Parathyroid adenoma (tissue), 2 donors: Measurements from ENCODE around the gene FBXL17.

ENCODE experiments used
- H2AFZ ChIP-seq: fragments of 300-600 bp; sonication (generic); one replicate; pipeline ENCODE4 v1.7.0; 2017; ENCODE audit warnings: antibody characterized with exemption, mild to moderate bottlenecking
- H3K27ac ChIP-seq: fragments of 300-600 bp; sonication (generic); one replicate; pipeline ENCODE4 v1.7.0; 2017
- H3K27me3 ChIP-seq: fragments of 300-600 bp; sonication (generic); one replicate; pipeline ENCODE4 v1.7.0; 2017; ENCODE audit warnings: low read length; ENCODE audit not compliant: control insufficient read depth, insufficient read depth
- H3K36me3 ChIP-seq: fragments of 300-600 bp; sonication (generic); one replicate; pipeline ENCODE4 v1.7.0; 2017; ENCODE audit warnings: low read length; ENCODE audit not compliant: control insufficient read depth, insufficient read depth
- H3K4me1 ChIP-seq: fragments of 300-600 bp; sonication (generic); one replicate; pipeline ENCODE4 v1.7.0; 2017; ENCODE audit warnings: control low read depth
- H3K4me2 ChIP-seq: fragments of 300-600 bp; sonication (generic); one replicate; pipeline ENCODE4 v1.7.0; 2017; ENCODE audit warnings: low read length
- H3K4me3 ChIP-seq: fragments of 300-600 bp; sonication (generic); one replicate; pipeline ENCODE4 v1.7.0; 2017; ENCODE audit warnings: low read depth, low read length
- H3K79me2 ChIP-seq: fragments of 300-600 bp; sonication (generic); one replicate; pipeline ENCODE4 v1.7.0; 2017; ENCODE audit warnings: control low read depth
- H3K9ac ChIP-seq: fragments of 300-600 bp; sonication (generic); one replicate; pipeline ENCODE4 v1.7.0; 2017; ENCODE audit warnings: mild to moderate bottlenecking
- H3K9me3 ChIP-seq: fragments of 300-600 bp; sonication (generic); one replicate; pipeline ENCODE4 v1.7.0; 2017; ENCODE audit warnings: low read length; ENCODE audit not compliant: control insufficient read depth
- CTCF ChIP-seq: fragments of 300-600 bp; sonication (generic); IDR thresholded peaks from one replicate; pipeline ENCODE4 v1.7.0; 2017; ENCODE audit warnings: antibody characterized with exemption, mild to moderate bottlenecking
- donor health status: primary hyperparathyroidism.

The FBXL17 gene

GRCh38 chr5:108193021-108193795 is 188.7 kb downstream of the FBXL17 start:
- no peak overlapping the region for H3K4me2 ChIP-seq

GRCh38 chr5:108184940-108185339 is 197.0 kb downstream of the FBXL17 start:
- H3K36me3 ChIP-seq, result no peaks in the 10 kb centered on the region
- TF ChIP-seq CTCF, result no peak
- H3K9ac ChIP-seq, result no peak overlapping the region
- no peaks in the 10 kb centered on the region for H3K9me3 ChIP-seq
- H3K4me2 ChIP-seq, result no peak overlapping the region
- no peak overlapping the region for H3K4me3 ChIP-seq
- no peak overlapping the region for H2AFZ ChIP-seq
- H3K27me3 ChIP-seq, result no peaks in the 10 kb centered on the region
- H3K4me1 ChIP-seq, result no peaks in the 10 kb centered on the region
- no peaks in the 10 kb centered on the region for H3K79me2 ChIP-seq
- H3K27ac ChIP-seq, result no peak overlapping the region

More at GRCh38 chr5:108193021-108193795, 188.7 kb downstream of the FBXL17 start:
- Histone ChIP-seq H3K27me3 (no peaks in the 10 kb centered on the region), H3K79me2 (no peaks in the 10 kb centered on the region), H3K4me3 (no peak overlapping the region), H2AFZ (no peak overlapping the region), H3K4me1 (peaks cover 4% of the 10 kb centered on the region), H3K27ac (no peak overlapping the region), H3K36me3 (no peaks in the 10 kb centered on the region), H3K9me3 (no peaks in the 10 kb centered on the region), H3K9ac (no peak overlapping the region)
- TF ChIP-seq CTCF, result no peak

GRCh38 chr5:108181975-108182374 is 199.9 kb downstream of the FBXL17 start:
- no peak overlapping the region for H3K4me2 ChIP-seq
- no peaks in the 10 kb centered on the region for H3K9me3 ChIP-seq
- no peaks in the 10 kb centered on the region for H3K79me2 ChIP-seq
- no peak overlapping the region for H2AFZ ChIP-seq
- no peaks in the 10 kb centered on the region for H3K4me1 ChIP-seq
- H3K9ac ChIP-seq, result no peak overlapping the region
- H3K27ac ChIP-seq, result no peak overlapping the region
- TF ChIP-seq CTCF, result no peak
- no peaks in the 10 kb centered on the region for H3K27me3 ChIP-seq
- H3K36me3 ChIP-seq, result no peaks in the 10 kb centered on the region
- no peak overlapping the region for H3K4me3 ChIP-seq

- Histone ChIP-seq H2AFZ (no peak overlapping the region), H3K9ac (no peak overlapping the region), H3K79me2 (no peaks in the 10 kb centered on the region), H3K4me1 (no peaks in the 10 kb centered on the region), H3K27me3 (no peaks in the 10 kb centered on the region), H3K36me3 (no peaks in the 10 kb centered on the region), H3K9me3 (no peaks in the 10 kb centered on the region), H3K4me2 (no peak overlapping the region), H3K4me3 (no peak overlapping the region), H3K27ac (no peak overlapping the region)
- TF ChIP-seq CTCF, result no peak
These were observed 207.6 kb downstream of the FBXL17 start for GRCh38 chr5:108174286-108174685.

- H3K9ac ChIP-seq, result no peak overlapping the region
- H3K27ac ChIP-seq, result no peak overlapping the region
- H3K4me1 ChIP-seq, result no peaks in the 10 kb centered on the region
- H3K36me3 ChIP-seq, result no peaks in the 10 kb centered on the region
- H3K4me3 ChIP-seq, result no peak overlapping the region
- H2AFZ ChIP-seq, result no peak overlapping the region
- no peak for TF ChIP-seq CTCF
- no peak overlapping the region for H3K4me2 ChIP-seq
- H3K27me3 ChIP-seq, result no peaks in the 10 kb centered on the region
- no peaks in the 10 kb centered on the region for H3K9me3 ChIP-seq
- H3K79me2 ChIP-seq, result no peaks in the 10 kb centered on the region
These were observed 210.1 kb downstream of the FBXL17 start for GRCh38 chr5:108171759-108172158.
